Measurements from ENCODE around the gene SHISA5.

SHISA5 gene

DNA sequence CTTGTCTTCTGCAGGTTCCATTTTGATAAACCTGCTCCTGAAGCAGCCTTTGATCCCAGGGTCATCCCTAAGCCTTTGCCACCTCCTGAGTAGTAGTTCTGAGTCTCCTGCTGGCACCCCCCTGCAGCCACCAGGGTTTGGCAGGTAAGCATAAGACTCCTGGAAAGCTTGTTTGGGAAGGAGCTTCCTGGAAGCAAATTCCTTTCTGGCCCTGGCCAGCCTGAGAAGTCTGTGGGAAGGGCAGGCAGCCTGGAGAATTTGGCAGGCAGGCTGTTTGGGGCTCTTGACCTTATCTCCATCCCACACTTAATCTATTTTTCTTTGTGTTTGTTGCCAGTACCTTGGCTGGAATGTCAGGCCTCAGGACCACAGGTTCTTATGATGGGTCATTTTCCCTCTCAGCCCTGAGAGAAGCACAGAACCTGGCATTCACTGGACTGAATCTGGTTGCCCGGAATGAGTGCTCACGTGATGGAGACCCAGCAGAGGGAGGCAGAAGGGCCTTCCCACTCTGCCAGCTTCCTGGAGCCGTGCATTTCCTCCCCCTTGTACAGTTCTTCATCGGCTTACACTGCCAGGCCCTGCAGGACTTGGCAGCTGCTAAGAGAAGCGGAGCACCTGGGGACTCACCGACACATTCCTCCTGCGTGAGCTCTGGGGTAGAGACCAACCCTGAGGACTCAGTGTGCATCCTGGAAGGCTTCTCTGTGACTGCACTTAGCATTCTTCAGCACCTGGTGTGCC lies 44.0 kb downstream of the SHISA5 start:
- no peak for DNase-seq (ENCODE audit: low read depth)

DNA sequence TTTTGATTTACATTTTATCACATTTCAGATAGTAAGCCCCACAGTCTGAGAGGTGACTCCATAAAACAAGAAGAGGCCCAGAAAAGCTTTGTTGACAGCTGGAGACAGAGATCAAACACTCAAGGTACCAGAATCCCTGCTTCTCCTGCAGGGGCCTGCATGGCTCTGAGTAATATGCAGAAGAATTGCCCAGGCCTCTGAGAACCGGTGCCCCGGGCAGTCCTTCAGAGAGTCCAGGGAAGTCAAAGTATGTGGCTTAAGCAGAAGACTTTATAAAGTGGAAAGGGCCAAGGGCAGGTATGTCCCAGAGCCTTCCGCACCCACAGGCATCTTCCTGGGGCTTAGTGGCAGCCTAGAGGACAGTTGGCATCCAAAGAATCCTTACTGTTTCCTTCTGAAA lies 44.6 kb downstream of the SHISA5 start:
- no peak for DNase-seq (ENCODE audit: low read depth)

DNA sequence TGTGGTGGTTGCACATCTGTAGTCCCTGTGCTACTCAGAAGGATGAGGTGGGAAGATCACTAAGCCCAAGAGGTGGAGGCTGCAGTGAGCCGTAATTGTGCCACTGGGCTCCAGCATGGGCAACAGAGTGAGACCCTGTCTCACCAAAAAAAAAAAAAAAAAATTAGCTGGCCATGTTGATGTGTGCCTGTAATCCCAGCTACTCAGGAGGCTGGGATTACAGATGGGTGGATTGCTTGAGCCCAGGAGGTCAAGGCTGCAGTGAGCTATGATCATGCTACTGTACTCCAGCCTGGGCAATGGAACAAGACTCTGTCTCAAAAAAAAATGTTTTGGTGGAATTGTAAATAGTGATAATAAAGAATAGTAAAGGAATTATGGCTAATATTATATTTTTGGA lies 47.5 kb downstream of the SHISA5 start:
- no peak for DNase-seq (ENCODE audit: low read depth)

DNA sequence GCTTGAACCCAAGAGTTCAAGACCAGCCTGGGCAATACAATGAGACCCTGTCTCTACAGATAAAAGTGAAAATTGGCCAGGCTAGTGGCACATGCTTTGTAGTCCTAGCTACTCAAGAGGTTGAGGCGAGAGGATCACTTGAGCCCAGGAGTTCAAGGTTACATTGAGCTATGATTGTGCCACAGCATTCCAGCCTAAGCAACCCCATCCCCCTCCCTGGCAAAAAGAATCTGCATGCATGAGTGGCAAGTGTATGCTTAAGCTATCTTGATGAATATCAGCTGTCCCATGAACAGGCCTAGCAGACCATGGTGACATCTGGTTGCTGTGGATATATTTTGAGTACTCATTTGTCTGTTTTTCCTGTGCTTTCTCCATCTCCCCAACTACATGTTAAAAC lies 52.7 kb downstream of the SHISA5 start:
- DNase-seq (ENCODE audit: low read depth) = no peak

DNA sequence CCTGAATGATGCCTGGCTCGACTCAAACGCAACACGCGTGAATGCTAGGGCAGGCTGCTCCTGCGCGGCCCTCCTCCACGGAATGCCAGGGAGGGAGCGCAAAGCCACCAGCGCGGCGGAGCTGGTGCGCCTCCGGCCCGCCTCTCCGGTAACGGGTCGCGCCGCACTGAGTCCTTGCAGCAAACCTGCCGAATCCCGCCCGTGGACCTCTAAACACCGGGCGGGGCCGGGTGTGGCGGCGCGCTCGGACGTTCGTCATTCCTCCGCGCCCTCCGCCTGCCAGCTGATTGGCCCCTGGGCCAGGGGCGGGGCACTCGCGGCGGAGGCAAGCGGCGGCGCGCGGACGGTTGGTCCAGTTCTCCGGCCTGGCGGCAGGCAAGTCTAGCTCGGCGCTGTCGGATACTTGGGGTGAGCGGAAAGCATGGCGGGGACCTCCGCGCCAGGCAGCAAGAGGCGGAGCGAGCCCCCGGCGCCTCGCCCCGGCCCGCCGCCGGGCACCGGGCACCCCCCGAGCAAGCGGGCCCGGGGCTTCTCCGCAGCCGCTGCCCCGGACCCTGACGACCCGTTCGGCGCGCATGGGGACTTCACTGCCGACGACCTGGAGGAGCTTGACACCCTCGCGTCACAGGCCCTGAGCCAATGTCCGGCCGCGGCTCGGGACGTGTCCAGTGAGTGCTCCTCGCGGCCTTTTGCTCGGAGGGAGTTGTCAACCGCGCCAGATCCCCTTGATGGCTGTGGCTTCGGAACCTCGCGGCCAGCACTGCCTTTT lies 57.4 kb downstream of the SHISA5 start, which contains the start of gene ATRIP:
TSS of gene ATRIP (plus strand) at position 313 of the 769 bp plus-strand sequence. CDS start at position 422, 109 bp downstream.
- DNase-seq (ENCODE audit: low read depth) = peak; percentile 85

DNA sequence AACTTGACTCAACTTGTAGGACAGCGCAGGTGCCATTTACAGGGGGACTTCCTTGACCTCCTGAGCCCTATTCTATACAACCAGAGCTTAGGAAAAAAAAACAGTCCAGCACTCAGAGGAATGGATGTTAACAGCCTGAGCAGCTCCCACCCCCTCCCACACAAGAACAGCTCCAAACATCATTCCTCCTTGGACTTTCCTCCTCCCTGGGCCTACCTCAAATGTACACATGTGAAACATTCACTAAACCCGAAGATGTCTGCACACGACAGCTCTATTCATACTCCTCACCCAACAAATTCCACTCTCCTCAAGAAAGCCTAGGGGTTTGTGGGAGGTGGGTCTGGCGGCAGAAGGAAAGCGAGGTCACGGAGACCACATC lies 57.9 kb downstream of the SHISA5 start:
- no peak for DNase-seq (ENCODE audit: low read depth)

DNA sequence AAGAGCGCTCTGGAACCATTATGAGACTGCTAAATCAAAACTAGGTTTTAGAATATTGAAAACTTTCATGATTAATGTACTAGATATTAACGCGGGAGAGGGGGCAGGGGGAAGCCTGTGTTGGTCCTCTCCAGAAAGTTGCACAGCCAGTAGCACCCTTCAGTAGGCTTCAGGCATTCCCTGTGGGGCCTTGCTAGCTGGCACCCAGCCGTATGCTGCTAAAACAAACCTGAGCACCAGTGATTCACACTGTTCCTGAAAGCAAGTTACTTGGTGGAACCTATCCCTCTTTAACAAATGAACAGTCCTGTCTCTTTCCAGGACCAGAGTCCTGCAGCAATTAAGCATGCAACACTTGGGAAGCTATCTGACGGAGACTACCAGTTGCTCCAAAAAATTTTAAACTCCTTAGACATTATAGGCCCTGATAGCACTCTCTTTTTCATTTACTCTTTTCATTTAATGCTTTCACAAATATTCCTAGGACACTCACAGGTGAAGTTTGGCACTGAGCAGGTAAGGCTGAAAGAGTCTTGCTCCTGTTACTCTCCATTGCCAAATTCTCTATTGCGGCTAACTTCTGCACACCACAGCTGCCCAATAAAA lies 58.6 kb downstream of the SHISA5 start:
- no peak for DNase-seq (ENCODE audit: low read depth)

DNA sequence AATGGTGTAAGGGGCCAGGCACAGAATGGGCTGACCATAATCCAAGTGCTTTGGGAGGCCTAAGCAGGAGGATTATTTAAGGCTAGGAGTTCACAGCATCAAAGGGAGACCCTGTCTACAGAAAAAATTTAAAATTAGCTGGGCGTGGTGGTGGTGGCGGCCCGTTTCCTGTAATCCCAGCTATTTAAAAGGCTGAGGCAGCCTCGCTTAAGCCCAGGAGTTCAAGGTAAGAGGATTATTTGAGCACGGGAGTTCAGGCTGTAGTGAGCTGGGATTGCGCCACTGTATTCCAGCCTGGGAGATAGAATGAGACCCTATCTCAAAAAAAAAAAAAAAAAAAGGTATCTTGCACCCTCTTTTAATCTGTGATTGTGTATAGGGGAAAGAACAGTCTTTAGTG lies 62.0 kb downstream of the SHISA5 start:
- no peak for DNase-seq (ENCODE audit: low read depth)

DNA sequence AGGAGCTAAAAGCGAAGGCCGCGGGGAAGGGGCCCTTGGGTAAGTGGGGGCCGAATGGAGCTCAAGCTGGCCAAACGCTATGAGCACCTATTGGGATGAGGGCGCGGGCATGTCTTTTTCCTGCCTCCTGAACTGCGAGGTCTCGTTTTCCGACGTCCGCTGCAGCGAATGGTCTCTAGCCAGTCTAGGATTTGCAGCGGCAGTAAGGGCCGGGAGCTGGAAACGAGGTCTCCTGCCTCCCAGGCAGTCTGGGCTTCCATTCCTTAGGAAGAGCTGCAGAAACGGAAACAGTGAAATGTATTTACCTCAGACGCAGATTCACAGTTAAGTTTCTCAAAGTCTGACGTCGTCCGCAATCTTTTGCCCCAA lies 63.4 kb downstream of the SHISA5 start:
- no peak for DNase-seq (ENCODE audit: low read depth)

DNA sequence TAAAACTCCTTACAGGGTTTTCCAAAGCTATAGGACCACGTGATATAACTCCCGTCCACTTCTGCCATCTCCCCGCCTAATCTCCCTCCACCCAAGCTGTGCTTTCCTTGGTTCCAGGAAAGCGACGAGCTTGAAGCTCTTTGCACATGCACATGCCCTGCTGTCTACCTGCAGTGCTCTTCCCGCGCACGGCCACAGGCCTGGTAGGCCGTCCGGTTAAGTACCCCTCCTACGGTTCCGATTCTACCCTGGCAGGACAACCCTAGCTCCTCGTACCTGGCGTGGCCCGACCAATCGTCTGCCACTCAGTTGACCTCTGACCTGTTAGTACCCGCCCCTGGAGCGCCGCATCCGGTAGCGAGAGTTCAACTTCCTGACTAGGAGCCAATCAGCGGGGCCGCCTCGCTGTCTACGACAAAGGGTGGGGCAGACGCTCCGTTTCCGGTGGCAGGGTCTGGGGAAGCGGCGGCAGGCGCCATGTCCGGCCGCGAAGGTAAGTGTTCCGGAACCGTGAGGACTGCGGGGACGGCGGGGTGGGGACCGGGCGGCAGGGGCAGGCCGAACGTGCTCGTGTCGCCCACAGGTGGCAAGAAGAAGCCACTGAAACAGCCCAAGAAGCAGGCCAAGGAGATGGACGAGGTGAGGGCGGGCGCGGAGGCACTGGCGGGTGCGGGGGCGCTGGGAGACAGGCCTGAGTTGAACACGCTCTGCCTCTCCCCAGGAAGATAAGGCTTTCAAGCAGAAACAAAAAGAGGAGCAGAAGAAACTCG lies 64.0 kb downstream of the SHISA5 start, which contains the start of the genes CCDC51 and TMA7:
TSS of gene CCDC51 (minus strand) at position 300 of the 770 bp plus-strand sequence. CDS start 4,991 bp downstream, outside the sequence.
TSS of gene TMA7 (plus strand) at position 438 of the 770 bp plus-strand sequence. CDS start at position 478, 40 bp downstream.
- peak; percentile 98 for DNase-seq (ENCODE audit: low read depth)

DNA sequence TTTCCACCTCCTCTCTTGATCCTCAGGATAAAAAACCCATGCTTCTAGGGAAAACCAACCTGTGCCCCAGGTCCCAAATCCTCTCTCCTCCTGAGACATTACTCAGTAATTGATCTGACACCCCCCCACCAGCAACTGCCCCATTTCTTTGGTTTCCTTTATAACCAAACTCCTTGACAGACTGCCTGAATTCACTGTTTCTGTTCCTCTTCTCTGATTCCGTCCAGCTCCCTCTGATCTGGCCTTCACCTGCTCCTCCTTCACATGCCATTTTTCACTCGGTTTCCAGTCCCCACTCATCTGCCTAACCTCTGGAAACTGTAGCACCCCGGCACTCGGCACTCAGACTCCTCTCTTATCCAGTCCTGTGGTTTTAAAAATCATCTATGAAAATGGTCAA lies 66.2 kb downstream of the SHISA5 start:
- DNase-seq (ENCODE audit: low read depth) = no peak

DNA sequence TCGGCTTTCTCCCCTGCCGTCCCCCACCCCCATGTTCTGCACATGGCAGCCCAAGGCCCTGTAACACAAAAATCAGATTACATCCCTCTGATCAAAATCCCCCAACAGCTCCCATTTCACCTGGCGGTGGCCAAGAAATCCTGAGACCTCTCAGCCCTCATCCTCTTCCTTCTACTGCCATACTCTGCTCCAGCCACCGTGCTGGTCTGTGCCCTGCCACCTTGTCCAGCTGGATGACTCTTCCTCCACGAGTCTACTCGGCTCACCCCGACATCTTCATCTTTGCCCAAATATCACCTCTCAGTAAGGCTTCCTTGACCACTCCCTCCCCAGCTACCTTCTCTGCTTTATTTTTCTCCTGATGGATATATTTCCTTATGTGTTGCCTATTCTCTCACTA lies 67.1 kb downstream of the SHISA5 start:
- no peak for DNase-seq (ENCODE audit: low read depth)

DNA sequence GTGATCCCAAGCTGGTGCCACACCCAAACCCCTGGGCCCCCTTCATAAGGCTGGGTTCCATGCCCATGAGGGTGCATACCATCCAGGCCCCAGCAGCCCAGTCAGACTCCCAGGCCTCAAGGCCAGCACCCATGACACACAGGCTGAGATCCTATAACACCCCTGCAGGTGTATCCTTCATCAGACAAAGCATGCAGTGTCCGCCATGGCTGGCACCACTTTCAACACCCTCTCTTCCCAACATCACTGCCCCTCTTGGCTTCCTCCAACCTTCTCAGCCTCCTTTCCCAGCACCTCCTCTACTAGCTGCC lies 67.5 kb downstream of the SHISA5 start:
- DNase-seq (ENCODE audit: low read depth) = no peak

DNA sequence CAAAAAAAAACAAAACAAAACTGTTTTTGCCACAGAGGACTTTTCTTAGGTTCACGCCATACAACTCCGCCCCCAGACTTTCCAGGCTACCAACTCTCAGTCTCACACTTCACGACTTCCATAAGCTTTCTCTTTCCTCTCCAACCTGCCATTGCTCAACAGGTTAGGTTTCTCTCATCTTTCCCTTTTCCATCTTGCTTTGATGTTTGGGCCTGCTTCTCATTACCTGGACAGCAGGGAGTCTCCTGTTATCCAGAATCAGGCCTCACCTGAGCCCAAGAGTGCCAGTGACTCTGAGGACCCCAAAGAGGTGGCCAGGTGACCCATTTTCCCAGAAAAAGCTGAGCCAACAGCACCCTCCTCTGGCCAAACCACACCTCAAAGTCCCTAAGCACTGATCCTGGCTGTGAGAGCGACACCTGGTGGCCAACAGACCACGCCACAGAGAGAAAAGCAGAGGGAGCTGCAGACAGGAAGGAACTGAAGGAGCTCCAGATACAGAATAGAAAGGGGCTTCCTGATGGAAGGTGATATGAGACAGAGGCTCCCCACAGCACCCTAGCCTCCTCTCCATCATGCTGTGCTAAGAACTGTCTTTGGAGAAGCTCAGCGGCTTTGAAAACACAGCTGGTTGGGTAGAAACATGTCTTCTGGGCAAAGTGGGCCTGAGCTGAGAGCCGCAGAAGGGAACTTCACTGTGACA lies 68.0 kb downstream of the SHISA5 start:
- peak; percentile 78 for DNase-seq (ENCODE audit: low read depth)

DNA sequence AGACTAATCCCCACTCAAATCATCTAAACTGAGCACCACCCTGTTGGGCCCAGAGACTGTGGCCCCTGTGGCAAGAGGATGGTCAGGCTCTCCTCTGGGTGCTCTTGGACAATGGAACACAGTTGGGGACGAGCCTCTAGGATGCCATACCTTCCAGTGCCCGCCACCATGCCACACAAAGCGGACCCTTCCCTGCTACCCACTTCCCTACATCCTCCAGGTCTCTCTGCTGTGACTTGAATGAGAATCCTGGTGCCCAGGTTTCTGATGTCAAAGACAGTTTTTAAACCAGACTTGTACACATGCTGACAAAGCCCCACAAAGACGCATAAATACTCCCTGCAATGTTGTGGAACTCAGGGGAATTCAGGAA lies 68.8 kb downstream of the SHISA5 start:
- no peak for DNase-seq (ENCODE audit: low read depth)

DNA sequence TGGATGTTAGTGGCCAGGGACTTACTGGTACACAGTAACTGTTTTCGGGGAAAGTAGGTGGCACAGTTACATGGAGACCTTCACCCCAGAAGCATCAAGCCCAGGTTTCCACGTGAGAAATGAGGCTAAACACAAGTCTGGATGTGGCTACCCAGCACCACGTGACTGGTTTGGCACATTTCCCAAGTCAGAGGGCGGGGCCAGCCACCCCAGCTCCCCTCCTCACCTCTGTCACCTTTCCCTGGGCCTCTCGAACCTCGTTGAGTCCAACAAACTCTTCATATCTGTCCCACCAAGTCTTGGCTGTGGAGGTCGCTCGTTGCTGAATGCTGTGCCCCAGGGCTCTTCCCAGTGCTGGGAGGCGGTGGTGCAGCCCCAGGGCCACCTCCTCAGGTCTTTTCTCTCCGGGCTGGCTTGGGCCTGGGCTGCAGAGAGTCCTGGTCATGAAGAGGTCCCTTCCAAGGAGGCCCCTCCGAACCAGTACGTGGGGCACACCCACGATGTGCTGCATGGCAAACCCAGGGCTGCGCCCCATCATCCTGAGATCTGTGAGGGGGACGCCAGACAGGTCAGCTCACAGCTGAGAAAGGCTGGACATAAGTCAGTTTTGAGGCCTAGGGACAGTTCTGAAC lies 69.3 kb downstream of the SHISA5 start:
- DNase-seq (ENCODE audit: low read depth) = no peak

DNA sequence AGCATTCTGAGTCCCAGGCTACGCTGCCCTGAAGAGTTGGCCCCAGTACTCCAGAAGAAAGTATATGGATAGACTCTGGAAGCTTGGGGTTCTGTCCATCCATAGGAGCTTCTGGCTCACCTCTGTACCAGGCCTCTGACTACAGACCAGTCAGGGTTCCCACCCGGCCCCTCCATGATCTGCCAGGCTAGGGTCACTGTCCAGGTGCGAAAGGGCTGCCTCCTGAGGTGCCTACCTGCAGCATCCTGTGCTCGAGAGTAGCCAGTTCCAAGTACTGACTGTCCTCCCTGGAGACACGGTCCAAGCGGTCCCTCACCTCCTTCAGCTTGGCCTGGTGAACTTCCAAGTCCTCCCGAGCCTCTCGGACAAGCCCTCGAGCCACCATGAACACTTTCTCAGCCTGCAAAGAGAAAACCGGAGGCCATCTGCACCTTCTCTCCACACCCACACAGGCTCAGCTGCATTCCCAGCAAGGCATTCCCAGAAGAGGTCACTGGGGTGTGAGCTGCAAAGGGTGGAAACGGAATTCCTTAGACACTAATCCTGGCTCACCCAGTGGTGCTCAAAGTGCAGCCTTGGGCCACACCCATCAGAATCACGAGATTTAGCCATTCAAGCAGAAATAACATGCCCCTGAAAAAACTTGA lies 70.4 kb downstream of the SHISA5 start:
- DNase-seq (ENCODE audit: low read depth) = no peak

DNA sequence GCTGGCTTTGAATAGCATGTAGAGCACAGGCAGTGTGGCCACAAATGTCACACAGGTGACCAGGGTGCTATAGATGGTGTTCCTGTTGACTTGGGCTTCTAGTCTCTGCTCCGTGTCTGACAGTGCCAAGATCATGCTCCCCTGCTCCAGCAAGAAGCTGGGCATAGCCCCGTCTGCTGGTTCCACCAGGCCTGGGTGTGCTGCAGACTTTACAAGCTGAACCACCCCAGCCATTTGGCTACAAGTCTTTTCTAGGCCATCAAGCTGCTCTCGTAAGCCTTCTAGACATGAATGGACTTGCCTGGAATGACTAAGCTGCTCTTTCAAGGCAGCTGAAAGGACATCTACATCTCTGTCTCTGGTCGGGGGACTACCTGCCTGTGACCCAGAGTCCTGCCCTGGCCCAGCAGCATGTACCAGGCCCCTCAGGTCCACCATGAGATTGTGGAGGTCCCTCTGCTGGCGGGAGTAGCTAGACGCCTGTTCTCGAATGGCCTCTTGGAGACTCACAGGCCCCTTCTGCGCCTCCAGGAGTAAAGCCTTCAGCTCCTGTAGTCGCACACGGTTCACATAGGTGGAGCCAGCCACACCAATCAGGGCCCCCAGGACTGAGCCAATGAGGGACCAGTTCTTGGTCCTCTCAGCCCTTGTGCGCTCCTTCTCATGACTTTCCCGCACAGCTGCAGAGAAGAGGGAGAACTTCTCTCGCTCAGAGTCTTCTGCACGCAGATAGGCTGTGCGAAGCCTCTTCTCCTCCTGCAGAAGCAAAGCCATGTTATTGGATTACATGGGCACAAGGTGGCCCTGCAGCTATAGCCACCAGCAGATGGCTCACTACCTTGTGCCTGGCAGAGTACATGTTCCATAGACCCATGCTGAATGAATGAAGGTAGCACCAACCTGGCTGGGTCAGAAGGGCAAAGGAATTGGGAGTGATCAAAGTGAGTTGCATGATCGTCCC lies 71.3 kb downstream of the SHISA5 start:
- DNase-seq (ENCODE audit: low read depth) = no peak

DNA sequence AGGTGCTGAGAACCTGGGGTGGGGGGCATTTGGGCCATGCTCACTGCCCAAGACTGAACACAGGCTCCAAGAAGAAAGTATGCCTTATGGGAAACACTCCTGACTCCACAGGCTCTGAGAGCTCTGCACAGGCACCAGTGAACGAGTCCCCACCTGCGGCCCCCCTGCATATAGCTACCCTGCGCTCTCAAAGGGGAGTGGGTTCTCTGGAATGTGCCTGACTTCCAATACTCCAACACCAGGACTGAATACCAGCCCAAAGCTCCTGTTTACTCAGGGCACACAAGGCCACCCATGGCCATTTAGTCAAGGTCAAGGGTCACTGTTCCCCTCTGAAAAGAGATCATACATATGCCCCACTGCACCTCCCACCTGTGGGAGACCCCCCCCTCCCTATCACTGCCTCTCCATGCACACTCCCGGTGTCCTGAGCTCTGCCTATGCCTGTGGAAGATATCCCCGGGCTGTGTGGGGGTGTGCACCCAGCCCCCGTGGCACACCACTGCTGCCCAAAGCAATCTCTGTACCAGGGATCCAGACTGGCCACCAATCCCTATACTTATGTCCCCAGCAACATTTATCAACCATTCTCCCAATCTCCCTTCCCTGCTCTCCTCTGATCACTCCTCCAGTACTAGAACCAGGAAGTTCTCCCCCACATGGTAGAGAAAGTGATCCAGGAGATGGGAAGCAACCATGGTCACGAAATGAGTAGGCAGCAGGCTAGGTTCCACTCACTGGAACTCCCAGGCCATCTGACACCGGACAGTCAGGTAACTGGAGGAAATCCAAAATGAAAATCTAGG lies 72.5 kb downstream of the SHISA5 start:
- DNase-seq (ENCODE audit: low read depth) = no peak
